SU-DHL-6 (cell line): ENCODE data around the gene FCRL2.

Source experiments
- H2AFZ ChIP-seq: fragments of 200-600 bp; sonication (generic); 2 replicates; pipeline ENCODE4 v1.6.1; 2014; ENCODE audit warnings: low read depth, mild to moderate bottlenecking, moderate library complexity, mixed read lengths, antibody characterized with exemption, low read length; ENCODE audit not compliant: severe bottlenecking
- H3F3A ChIP-seq: fragments of 200-600 bp; shearing (Covaris generic); 2 replicates; pipeline ENCODE4 v1.6.0; 2016; ENCODE audit warnings: antibody characterized with exemption, mild to moderate bottlenecking; ENCODE audit not compliant: insufficient read depth
- H3K27ac ChIP-seq: fragments of 200-600 bp; sonication (generic); 2 replicates; pipeline ENCODE4 v1.5.1; 2016; ENCODE audit warnings: low read depth, mild to moderate bottlenecking, low read length, moderate library complexity, mixed read lengths
- H3K27me3 ChIP-seq: fragments of 200-600 bp; sonication (generic), shearing (Covaris generic); 2 replicates; pipeline ENCODE4 v1.6.0; 2014; ENCODE audit warnings: mild to moderate bottlenecking, low read length
- H3K36me3 ChIP-seq: fragments of 200-600 bp; sonication (generic); 2 replicates; pipeline ENCODE4 v1.6.1; 2014; ENCODE audit warnings: mild to moderate bottlenecking, low read length, mixed read lengths
- H3K4me2 ChIP-seq: fragments of 300-600, 200-600 bp; shearing (Covaris generic), sonication (generic); 2 replicates; pipeline ENCODE4 v1.6.0; 2014; ENCODE audit warnings: low read length, low read depth, mild to moderate bottlenecking; ENCODE audit not compliant: poor library complexity, severe bottlenecking
- H3K4me3 ChIP-seq: fragments of 200-600 bp; sonication (generic); 2 replicates; pipeline ENCODE4 v1.5.1; 2014; ENCODE audit warnings: antibody characterized with exemption, low read length, mild to moderate bottlenecking, mixed read lengths; ENCODE audit not compliant: insufficient read depth, poor library complexity, severe bottlenecking
- H3K79me2 ChIP-seq: fragments of 200-600 bp; sonication (generic); 2 replicates; pipeline ENCODE4 v1.6.1; 2014; ENCODE audit warnings: mild to moderate bottlenecking, low read length, moderate library complexity; ENCODE audit not compliant: insufficient read depth
- H3K9ac ChIP-seq: fragments of 200-600 bp; sonication (generic); 2 replicates; pipeline ENCODE4 v1.7.0; 2014; ENCODE audit warnings: mild to moderate bottlenecking, low read length
- H3K9me2 ChIP-seq: fragments of 200-600 bp; sonication (generic); replicated peaks from 2 replicates; pipeline ENCODE4 v1.6.1; 2014; ENCODE audit warnings: low read length; ENCODE audit not compliant: insufficient read depth
- H3K9me3 ChIP-seq: fragments of 200-600 bp; sonication (generic); 2 replicates; pipeline ENCODE4 v1.6.1; 2014; ENCODE audit warnings: low read length, mixed read lengths; ENCODE audit not compliant: insufficient read depth
- H4K20me1 ChIP-seq: fragments of 200-600 bp; sonication (generic); 2 replicates; pipeline ENCODE4 v1.6.1; 2014; ENCODE audit warnings: low read depth, mild to moderate bottlenecking, antibody characterized with exemption, low read length, moderate library complexity, mixed read lengths
- EZH2phosphoT487 ChIP-seq: fragments of 200-600 bp; sonication (generic), shearing (Covaris generic); conservative IDR thresholded peaks from 2 replicates; pipeline ENCODE4 v1.6.1; 2018; ENCODE audit warnings: mild to moderate bottlenecking, antibody characterized with exemption, low read length, moderate library complexity, mixed read lengths
- TF ChIP-seq, protein P1 (sequence below): fragments of 200-600 bp; sonication (generic); IDR thresholded peaks from one replicate; pipeline ENCODE4 v1.5.1; 2017; ENCODE audit warnings: antibody characterized with exemption, mild to moderate bottlenecking, low read length, moderate library complexity; ENCODE audit not compliant: insufficient read depth, poor library complexity, severe bottlenecking

FCRL2 gene

DNA sequence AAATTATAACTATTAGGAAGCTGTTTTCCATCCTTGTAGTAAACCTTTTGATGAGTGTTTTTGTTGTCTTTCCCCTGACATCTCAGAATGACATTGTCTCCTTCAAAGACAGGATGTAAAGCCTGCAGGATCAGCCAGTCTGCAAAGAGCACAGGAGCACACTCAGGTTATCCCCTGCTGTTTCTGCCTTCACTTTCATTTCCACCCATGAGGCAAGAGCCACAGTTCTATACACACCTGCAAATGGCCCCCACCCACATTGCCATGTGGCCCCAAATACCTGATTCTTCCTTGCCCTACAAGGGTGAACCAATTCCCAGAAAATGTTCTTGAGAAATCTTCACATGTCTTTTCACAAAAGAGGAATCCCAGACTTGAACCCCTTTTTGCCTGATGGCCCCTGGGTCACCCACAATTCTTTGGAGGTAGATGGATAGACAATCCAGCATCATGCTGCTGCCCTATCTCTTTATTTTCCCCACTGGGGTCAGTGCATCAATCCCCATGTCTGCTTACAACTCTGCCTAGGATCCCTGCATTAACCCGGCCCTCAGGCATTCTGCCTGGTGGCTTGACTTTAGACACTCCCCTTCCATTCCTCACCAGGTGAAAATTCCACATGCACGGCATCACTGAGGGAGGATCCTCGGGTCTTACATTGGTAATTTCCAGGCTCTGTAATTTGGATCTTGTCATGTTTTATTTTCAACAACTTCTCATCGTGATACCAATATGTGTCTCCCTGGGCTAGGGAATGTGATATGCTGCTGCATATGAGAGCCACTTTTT, 79.0 kb downstream of the FCRL2 start:
- no peaks in the 10 kb centered on the region for H3K27me3 ChIP-seq
- H4K20me1 ChIP-seq: no peaks in the 10 kb centered on the region
- H3K36me3 ChIP-seq: peaks cover 31% of the 10 kb centered on the region
- H3K9me3 ChIP-seq: no peaks in the 10 kb centered on the region
- H3K4me2 ChIP-seq: peak overlapping the region; percentile 97
- no peak overlapping the region for H2AFZ ChIP-seq
- peaks cover 87% of the 10 kb centered on the region for H3K79me2 ChIP-seq
- no peaks in the 10 kb centered on the region for H3K9me2 ChIP-seq
- TF ChIP-seq EZH2phosphoT487: no peak
- H3K4me3 ChIP-seq: peak overlapping the region; percentile 60
- H3K9ac ChIP-seq: peak overlapping the region; percentile 89
- peaks cover 87% of the 10 kb centered on the region for H3F3A ChIP-seq
- peak overlapping the region; percentile 94 for H3K27ac ChIP-seq

DNA sequence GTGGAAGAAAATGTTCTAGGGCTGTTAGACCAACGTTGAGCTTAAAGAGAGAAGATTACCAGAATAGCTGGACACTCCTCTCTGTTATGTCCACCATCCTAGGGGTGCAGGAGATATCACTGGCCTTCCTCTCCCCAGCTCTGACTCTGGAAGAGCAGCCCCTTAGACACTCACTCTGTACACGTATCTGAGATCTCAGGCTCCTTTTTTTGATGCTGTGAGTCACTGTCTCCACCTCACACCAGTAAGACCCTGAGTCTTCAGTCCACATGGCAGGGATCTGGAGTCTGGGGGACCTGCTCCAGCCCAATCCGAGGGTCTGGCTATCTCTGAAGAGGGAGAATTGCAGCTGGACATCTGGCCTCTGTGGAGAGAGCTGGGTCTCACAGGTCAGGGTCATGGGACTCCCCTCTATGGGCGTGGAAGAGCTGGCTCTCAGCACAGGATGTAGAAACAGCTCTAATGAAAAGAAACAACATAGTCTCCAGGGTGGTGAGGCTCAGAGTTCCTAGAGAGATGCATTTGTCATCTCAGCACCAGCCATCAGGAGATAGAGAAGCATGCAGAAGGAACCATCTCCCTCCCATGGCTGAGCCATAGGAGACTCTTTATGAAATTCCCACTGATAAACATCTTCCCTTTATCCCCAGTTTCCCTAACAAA, 79.8 kb downstream of the FCRL2 start:
- H3K79me2 ChIP-seq: peaks cover 88% of the 10 kb centered on the region
- peaks cover 96% of the 10 kb centered on the region for H3F3A ChIP-seq
- peak overlapping the region; percentile 89 for H3K9ac ChIP-seq
- H3K4me3 ChIP-seq: peak overlapping the region; percentile 60
- no peak for TF ChIP-seq EZH2phosphoT487
- TF ChIP-seq, protein P1, sequence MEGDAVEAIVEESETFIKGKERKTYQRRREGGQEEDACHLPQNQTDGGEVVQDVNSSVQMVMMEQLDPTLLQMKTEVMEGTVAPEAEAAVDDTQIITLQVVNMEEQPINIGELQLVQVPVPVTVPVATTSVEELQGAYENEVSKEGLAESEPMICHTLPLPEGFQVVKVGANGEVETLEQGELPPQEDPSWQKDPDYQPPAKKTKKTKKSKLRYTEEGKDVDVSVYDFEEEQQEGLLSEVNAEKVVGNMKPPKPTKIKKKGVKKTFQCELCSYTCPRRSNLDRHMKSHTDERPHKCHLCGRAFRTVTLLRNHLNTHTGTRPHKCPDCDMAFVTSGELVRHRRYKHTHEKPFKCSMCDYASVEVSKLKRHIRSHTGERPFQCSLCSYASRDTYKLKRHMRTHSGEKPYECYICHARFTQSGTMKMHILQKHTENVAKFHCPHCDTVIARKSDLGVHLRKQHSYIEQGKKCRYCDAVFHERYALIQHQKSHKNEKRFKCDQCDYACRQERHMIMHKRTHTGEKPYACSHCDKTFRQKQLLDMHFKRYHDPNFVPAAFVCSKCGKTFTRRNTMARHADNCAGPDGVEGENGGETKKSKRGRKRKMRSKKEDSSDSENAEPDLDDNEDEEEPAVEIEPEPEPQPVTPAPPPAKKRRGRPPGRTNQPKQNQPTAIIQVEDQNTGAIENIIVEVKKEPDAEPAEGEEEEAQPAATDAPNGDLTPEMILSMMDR: no peak
- peak overlapping the region; percentile 94 for H3K27ac ChIP-seq
- no peaks in the 10 kb centered on the region for H3K9me2 ChIP-seq
- no peaks in the 10 kb centered on the region for H3K27me3 ChIP-seq
- no peaks in the 10 kb centered on the region for H4K20me1 ChIP-seq
- peak overlapping the region; percentile 97 for H3K4me2 ChIP-seq
- H2AFZ ChIP-seq: no peak overlapping the region
- H3K9me3 ChIP-seq: no peaks in the 10 kb centered on the region
- H3K36me3 ChIP-seq: peaks cover 39% of the 10 kb centered on the region
